ENCODE data around the gene ARL6IP5. TPM values are rescaled to one million over a fixed set of nuclear protein-coding genes. Genes with fewer than 3 reads are reported as not detected.

The ARL6IP5 gene
- total RNA-seq, 1 donor from 2014 or later: 67.7 TPM

Other genes starting within 250 kb of the ARL6IP5 start
- 1.7 TPM for gene TAFA4, start 152.4 kb upstream of the ARL6IP5 start, total RNA-seq (ENCODE audit: insufficient read depth, low replicate concordance)
- gene EOGT, start 71.3 kb upstream of the ARL6IP5 start, total RNA-seq (ENCODE audit: insufficient read depth, low replicate concordance): 93.4 TPM
- gene TMF1, start 32.6 kb upstream of the ARL6IP5 start, total RNA-seq (ENCODE audit: insufficient read depth, low replicate concordance): 52.2 TPM
- 41.2 TPM for gene UBA3, start 4.6 kb upstream of the ARL6IP5 start, total RNA-seq (ENCODE audit: insufficient read depth, low replicate concordance)
- 3.6 TPM for gene LMOD3, start 37.7 kb downstream of the ARL6IP5 start, total RNA-seq (ENCODE audit: insufficient read depth, low replicate concordance)